Glomerular visceral epithelial cell (primary cell): Measurements from ENCODE around the gene PPIF.
A peak's percentile ranks its signal among the peaks of the same experiment; 100 is the strongest.

Source experiments
- DNase-seq: peaks from one replicate; pipeline ENCODE4 v3.0.0-alpha.2; 2016; ENCODE audit errors: extremely low spot score

The PPIF gene

DNA sequence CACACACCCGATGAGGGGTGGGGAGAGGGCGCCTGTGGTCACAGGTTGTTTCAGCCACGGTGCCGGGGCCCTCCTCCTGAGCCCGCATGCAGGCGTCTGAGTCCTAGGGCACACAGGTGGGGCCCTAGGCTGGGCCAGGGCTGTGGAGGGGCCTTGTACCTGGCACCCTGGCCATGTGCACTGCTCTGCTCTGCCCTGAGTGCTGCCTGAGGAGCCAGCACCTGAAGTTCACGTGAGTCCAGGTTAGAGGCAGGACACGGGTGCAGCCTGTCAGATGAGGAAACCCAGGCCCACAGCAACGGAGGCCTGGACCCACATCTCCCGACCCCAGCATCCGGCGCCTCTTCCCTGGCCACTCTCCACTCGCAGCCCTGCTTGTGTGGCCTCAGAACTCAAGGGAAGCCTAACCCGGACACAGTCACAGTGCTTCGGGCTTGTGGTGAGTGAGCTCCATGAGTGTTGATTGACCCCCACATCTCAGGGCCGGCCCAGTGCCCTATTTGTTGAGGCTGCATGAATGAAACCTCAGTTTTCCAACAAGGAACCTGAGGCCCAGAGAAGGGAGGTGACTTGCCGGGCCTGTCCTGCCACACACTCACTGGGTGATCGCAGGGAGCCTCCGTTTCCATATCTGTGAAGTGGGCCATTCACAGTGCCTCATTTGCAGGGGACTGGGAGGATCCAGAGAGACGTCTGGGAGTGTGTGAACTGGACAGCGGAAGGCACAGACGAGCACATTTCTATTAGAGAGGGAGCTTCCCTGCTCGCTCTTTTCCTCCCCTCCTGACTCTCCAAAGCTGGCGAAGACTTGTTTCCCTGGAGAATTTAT lies 39.6 kb downstream of the PPIF start:
- DNase-seq = no peak

DNA sequence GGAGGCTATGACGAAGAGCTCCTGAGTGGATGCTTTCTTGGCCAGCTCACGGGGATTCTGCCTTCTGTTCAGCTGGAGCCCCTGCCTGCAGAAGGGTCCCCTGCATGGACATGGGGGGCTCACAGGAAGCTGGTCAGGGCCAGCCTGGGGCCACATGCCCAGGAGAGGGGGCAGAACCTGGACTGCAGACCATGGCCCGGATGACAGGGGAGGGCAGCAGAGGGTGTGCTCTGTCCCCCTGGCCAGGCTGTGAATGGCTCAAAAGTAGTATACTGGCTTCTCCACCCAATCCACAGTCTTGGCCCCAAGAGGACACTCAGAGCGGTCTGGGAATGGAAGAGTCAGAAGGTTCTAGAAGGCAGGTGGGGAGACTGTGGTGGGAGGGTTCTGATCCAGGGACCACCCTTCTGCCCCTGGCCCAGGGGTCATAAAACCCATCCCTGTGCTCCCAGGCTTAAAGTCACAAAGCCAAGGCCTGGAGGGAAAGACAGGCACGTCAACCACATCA lies 40.3 kb downstream of the PPIF start:
- DNase-seq = no peak

DNA sequence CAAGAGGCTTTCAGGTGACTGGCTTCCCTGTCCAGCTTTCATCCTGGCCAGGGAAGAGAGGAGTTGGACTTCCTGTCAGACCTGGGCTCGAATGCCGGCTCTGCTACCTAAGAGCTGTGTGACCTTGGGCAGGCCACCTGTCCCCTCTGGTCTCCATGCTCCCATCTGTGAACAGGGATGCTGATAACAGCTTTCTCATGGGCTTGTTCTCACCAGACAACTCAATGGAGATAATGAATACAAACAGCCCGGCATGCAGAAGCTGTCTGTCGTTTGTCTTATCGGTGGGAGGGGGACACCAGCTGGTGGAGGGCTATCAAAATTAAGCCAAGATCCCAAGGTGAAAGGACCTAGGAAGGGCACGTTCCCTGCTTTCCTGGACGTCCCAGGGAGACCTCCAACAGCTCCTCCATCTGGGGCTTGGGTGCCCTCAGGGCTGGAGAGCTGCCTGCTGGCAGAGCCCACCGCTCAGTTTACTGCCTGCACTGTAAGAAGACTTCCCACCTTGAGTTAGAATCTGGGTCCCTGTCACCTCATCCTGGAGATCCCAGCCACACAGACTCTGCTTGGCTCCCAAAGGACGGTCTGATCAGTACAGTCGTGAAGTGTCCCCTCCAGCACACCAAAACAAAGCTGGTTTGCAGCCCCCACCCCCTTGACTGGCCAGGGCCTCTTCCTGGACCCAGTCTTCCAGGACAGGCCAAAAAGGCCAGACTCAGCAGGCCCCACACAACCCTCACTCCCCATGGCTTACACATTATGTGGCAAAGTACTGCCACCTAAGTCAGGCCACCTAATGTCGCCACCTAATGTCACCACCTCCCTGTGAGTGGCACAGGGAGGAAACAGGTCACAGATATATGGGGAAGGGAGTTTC lies 40.9 kb downstream of the PPIF start:
- DNase-seq = no peak

DNA sequence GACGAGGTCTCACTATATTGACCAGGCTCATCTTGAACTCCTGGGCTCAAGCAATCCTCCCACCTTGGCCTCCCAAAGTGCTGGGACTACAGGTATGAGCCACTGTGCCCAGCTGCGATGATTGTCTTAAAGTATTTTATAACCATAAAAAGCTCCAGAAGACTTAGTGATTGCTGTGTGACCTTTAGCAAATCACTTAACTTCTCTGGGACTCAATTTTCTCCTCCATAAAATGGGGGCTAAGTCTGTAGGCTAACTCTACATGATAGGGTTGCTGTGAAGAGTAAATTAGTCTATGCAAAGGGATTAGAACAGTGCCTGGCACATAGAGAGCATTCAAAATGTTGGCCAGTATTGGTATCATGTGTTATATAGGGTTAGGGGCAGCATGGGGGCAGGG lies 42.8 kb downstream of the PPIF start:
- no peak for DNase-seq

DNA sequence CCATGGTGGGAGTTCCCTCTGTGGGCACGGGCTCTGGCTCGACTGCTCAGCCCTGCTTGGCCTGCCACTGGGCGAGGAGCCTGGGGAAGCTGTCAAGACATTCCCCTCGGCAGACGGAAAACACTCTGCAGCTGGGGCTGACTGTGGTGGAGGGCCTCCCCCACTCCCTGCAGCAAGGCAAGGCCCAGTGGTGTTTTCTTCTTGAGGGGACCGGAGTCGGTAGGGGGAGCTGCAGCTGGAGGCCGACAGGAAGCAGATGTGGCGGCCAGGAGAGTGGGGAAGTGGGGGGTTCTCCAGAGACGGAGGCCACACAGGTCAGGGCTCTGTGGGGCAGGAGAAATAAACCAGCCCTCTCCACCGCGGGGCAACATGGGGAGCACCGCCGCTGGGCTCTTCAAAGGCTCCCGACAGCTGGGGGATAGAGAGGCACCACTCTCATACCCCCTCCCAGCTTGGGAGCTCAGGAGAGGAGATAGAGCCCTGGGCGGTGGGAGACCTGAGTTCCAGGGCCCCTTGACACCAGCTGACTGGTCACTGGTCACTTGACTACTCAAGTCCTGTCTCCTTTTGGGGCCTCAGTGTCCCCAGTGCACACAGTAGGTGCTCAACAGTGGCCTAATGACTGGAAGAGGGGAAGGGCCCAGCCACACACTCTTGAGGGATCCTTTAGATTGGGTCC lies 43.4 kb downstream of the PPIF start:
- DNase-seq = no peak

DNA sequence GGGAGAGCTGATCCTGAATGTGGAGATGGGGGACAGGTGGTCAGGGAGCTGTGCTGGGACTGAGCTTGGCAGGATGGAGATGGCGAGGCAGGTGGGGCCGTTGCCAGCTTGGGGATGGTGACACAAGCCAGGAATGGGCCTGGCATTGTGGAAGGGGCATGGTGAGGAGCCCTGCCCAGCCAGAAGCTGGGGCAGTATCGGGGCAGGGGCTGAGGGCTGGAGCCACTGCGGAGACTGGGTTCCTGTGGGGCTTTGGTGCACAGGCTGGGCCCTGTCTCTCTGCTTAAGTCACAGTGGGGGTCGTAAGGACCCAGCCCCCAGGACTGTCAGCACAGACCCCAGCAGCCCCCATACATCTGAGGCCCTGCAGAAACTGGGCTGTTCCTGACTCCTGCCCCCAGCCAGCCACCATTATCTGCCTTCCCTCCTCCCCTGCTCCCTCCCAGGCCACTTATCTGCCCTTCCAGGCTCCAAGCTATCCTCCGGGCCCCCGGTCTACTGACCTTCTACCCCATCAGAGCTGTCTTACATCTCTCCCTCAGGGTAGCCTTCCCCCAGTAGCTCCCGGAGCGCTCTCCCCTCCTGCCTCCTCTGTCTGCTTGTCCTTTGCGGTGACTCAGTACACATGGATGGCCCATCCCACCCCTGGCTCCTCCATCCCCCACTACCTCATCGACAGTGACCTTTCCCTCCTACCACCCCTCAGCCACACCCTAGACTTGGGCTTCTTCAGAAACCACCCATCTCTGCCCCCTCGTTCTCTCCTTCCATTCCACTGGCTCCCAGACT lies 44.2 kb downstream of the PPIF start:
- no peak for DNase-seq

DNA sequence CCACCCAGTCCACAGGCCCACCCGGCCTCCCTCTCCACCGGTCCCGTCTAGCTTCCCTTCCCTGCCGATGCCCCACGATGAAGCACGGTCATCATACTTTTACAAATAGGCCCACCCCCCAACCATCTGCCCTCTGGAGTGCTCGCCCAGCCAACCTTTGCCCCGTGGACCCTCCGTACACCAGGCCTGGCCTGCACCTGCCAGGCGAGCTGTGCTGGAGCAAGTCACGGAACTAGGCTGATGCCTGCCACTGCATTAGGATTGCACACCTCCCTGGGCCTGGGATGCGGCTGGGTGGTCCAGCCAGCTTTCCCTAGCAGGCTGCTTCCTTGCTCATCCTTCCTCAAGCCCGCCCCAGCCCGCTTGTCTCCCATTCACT lies 44.7 kb downstream of the PPIF start:
- no peak for DNase-seq

DNA sequence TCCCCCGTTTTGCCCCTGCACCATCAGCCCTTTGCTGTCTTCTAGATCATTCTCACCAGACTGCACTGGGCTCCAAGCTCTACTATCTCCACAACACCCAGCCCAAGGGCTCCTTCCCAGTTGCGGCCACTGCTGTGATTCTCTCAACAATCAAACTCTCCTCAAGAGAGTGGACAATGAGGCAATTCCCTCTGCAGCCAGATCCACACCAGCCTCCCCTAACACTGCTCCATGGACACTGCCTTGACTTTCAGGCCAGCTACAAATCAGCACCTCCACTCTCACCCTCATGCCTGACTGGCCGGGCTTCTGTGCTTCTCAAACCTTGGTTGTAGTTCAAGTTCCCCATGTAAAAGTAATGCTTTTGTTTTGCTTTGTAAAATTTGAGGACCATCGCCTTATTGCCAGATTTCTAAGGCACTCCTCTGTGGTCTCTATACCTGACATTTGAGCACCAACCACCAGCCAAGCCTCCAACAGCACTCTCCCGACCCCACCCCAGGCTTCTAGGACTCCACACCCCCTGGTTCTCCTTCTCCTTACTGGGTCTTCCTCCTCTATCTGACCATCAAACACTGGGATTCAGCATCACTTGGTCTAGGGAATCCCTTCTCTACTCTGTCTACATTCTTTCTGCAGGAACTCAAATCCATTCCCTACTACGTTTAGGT lies 45.4 kb downstream of the PPIF start:
- no peak for DNase-seq

DNA sequence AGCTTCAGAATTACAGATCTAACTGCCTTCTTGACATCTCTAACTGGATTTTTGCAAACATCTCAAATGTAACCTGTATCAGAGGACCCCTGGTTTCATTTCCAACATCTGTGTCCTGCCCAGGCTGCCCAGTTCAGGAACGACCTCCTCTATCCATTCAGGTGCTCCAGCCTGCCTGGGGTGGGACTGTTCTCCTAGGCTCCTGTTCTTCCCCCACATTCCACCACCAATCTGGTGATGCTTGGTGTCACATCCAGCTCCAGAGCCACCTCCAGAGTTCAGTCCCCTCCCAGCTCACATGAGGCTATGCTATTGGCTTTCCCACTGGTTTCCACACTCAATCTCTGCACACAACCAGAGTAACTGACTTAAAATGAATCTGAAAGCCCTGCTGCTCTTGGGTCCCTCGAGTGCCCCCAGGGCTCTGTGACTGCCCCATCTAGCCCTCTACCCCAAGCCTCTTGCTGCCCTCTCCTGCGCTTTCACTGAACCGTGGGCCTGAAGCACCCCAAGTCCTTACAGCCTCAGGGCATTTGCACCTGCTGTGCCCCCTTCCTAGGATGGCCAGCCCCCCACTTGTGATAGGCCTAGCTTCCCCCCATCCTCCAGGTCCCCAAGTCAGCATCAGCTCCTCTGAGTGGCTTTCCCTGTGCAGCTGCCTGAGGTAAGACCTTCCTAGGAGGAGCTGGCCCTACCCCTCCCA lies 46.1 kb downstream of the PPIF start:
- no peak for DNase-seq

DNA sequence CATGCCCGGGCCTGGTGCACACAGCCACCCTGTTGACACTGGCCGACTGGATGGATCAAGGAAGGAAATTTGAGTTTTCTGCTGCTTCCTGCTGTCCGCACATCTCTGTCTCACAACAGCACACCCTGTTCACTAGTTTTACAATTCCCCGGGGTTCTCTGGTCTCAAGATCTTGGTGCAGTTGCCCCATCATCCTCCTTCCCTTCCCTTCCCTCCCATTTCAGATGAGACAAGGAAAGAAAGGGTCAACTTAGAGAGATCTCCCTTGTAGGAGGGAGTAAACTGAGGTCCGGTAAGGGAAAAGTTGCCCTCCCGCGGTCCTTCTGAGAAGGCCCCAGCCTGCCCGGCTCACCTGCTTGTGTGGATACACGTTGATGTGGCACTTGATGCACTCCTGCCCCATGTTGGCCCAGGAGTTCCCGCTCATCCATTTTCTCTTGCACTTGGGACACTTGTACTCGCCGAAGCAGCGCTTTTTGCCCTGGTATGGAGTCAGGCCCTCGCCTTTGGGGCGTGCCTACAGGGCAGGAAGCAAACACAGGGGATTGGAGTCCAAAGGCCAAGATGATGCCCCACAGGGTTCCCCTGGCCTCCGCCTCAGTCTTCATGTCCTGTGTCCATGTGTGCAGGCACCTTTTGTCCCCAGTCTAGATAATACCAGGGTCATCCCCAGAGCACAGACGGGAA lies 46.8 kb downstream of the PPIF start:
- DNase-seq = no peak

DNA sequence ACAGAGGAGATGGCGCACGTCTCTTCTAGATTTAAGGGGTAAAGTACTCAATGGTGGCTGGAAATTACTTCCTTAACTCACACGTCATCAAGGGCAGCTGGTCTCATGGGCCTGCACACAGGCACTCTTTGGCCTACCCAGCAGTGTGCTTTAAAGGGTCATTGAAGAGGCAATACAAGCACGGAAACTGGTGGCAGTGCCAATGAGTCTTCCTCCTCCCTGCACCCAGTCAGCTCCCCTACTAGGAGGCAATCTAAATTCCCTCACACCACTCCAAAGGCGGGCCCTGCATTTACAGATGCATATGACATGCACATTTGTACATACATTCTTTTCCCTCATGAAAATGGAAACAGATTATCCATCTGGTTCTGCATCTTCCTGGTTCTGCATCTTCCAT lies 47.4 kb downstream of the PPIF start:
- no peak for DNase-seq

DNA sequence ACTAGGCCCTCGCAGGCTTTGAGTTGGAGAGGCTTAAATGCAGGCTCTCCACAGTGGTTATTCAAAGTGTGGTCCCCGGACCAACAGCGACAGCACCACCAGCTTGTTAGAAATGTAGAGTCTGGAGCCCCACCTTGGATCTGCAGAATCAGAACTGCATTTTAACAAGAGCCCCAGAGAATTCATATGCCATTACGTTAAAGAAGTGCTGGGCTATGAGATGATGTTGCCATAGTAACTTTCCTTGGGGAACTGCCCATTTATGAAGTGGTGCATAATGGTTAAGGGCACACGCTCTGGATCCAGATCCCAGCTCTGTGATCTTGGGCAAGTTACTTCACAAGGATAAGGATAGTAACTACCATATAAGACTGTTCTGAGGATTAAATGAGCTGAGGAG lies 49.3 kb downstream of the PPIF start:
- DNase-seq = no peak

DNA sequence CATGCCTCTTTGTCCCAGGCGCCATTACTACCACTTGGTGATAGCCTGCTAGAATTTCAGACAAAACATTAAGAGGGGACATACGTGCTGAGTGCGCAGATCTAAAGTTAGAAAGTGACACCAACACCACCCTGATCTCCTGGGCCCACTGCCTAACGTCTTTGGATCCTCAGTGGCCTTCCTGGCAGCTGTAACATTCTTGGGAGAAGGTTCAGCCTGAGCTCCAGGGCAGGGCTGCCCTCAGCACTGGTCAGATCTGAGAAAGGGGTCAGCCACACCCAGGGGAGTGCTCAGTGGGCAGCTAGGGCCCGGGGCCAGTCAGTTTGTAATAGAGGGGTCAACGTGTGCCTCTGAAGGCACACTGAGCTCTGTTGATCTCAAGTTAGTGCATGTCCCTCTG lies 49.8 kb downstream of the PPIF start:
- DNase-seq = no peak

DNA sequence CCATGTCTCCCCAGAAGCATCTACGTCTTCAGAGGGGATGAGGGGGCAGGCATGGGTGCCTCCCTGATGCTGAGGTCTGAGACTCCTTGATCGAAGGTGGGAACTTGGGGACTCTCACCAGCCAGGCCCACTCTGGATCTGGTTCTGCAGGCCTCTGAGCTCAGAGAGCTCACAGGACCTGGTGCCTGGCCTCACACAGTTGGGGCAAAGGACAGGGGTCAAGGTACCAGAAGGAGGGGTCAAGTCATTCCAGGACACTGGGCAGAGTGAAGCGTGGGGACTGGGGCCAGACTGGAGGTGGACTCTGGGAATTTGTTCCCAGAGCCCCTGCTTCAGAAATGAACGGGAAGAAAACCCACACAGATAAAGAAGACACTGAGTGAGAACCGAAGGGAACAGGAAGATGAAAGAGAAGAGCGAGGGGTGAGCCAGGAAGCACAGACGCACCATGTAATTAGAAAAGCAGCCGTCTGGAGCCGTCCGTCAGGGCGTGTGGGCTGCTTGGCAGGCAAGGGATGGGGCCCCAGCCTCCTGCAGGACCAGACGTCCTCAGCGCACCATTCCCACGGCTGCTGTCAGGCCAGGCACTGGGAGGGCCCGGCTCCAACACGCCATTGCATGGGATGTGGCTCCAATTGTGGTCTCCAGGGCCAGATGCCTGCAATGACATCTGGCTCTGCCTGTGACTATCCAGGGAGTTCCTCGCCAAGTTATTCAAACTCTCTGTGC lies 50.5 kb downstream of the PPIF start:
- DNase-seq = no peak

DNA sequence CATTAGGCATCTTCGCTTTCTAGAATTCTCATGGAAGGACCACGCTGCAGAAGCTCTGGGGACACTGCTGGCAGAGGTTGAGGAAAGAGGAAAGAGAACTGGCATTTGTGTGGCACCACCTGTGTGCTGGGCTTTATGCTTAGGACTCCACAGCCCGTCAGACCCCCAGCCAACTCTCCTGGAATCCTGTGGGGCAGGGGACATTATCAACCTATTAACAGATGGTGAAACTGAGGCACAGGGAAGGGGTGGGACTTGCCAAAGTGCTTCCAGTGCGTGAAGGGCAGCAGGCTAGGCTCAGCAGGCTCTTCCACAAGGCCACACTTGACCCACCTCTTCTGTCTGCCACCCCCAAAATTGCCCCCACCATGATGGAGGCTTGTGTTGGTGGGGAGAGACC lies 51.4 kb downstream of the PPIF start:
- DNase-seq = no peak

DNA sequence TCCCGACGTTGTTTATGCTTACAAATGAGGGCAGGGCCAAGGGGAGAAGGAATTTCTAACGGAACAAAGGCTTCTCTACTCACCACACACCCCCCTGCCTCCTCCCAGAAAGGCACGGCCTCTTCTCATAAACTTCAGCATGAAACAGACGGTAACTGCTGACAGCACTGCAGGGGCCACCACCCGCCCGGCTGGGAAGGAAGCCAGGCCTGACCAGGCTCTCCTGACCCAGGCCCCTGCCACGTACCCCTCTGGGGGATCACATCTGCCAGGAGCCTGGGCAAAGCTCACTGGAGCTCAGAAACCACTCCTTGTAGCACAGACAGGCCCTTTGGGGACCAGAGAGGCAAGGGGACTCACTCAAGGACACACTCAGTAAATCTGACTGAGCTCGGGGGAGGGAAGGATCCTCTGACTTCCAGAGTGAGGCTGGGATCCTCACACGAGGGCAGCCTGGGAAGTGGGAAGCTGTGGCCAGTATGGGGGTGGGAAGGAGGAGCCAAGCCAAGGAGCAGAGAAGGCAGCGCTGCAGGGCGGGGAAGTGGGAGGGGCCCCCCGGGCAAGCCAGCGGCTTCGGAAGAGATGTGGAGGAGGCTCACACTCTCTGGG lies 52.1 kb downstream of the PPIF start:
- DNase-seq = peak; percentile 92

DNA sequence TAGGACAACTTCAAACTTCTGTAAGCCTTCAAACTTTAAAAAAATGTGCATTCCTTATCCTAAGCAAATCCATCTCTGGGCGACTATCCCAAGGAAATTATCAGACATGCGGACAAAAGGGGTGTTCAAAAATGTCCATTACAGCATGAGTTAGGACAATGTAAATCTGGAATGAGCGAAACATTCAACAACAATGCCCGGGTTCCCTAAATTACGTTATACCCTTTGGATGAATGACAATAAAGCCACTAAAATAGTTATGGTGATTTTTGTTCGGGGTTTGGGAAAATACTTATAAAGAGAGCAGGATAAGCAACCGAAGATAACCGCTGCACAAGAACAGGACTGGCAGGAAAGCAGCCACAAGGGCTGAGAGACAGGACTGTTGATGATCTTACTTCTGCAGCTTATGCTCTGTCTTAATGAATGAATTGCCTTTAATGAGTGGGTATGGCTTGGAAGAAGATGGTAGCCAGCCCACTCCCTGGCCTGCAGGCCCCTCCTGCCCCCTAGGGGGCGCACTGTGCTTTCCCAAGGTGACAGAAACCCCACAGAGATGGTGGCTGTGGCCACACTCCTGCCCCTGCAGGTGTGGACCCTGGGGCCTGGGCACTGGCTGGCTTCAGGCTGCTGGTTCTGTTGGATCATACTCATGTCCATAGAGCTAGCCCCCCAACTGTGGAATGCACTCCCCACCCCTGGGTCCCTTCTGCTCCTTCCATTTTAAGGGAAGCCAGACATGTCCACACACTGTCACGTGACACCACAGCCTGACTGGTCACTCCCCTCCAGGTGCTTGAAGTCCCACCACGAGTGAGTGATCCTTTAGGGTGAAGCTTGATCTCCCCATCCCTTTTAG lies 53.1 kb downstream of the PPIF start:
- DNase-seq = peak; percentile 37
